NCI-H146 treated with DMSO at 0.1 percent for 48 hours (cell line): ENCODE data around the gene DUSP28.

Experiments
- DNase-seq: peaks from one replicate; lab custom pipeline; 2025; ENCODE audit not compliant: unreplicated experiment; lab: John Stamatoyannopoulos, UW

Gene DUSP28

DNA sequence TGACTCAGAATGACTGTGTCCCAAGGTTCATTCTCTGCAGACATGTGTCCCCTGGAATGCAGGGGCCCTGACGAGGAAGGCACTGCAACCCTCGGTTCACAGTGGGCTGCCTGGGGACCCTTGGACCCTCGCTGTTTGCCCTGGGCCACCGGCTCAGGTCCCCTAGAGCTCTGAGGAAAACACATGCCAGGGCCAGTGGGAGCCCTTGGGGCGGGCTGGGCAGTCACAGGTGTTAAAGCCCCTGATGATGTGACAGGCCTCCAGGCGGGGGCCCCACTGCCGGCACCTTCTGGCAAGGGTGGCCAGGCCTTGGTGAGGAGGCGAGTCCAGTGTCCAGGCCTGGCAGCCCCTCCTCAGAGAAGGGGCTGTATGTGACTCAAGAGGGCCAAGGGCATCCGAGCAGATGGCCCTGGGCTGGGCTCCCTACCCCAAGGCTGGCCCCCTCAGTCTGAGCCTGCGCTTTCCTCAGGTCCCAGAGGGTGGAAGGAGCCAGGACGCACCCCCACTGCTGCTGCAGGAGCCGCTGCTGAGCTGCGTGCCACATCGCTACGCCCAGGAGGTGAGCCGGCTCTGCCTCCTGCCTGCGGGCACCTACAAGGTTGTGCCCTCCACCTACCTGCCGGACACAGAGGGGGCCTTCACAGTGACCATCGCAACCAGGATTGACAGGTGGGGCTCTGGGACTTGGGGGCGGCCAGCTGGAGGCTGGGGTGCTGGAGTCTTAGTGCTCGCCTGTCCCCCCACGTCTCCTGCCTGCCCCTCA is 37.4 kb downstream of the DUSP28 start:
- no peak for DNase-seq

DNA sequence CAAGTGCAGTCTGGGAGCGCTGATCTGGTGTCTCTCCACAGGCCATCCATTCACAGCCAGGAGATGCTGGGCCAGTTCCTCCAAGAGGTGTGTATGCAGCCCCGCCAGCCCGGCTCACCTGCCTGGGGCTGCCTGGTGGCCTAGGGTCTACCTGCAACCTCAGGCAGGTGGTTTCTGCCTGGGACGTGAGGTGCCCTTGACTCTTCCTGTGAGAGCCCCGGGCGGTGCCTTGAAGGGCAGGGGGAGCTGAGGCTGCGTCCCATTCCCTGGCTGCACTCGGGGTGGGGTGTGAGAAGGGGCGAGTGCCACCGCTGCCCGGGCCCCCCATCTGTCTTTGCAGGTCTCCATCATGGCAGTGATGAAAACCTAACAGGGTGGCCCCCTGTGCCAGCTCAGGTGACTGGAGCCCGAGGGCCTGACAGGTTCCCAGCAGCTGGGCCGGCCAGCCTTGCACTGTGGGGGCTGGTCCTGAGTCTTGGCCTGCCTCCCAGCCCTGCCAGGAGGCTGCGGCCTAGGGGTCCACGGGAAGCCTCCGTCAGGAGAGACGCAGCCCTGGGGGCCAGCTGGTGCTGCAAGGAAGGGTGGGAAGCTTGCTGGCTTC is 38.3 kb downstream of the DUSP28 start:
- no peak for DNase-seq

DNA sequence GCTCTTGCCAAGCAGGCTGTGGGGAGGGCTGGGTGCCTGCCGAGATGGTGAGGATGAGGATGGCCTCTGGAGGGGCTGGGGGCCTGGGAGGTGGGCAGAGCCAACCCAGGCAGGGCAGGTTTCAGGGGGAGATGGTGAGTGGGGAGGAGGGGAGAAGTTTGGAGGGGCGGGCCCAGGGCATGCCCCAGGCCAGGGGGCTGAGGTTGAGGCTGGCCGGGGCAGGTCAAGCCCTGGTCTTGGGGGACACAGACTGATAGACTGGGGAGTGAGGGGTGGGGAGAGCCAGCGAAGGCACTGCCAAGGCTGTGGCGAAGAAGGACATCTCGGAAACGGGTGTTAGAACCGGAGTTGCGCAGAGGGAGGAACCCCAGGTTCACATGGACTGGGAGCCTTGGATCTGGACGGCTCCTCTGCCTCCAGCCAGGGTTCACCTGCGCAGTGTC is 39.0 kb downstream of the DUSP28 start:
- DNase-seq, result no peak

DNA sequence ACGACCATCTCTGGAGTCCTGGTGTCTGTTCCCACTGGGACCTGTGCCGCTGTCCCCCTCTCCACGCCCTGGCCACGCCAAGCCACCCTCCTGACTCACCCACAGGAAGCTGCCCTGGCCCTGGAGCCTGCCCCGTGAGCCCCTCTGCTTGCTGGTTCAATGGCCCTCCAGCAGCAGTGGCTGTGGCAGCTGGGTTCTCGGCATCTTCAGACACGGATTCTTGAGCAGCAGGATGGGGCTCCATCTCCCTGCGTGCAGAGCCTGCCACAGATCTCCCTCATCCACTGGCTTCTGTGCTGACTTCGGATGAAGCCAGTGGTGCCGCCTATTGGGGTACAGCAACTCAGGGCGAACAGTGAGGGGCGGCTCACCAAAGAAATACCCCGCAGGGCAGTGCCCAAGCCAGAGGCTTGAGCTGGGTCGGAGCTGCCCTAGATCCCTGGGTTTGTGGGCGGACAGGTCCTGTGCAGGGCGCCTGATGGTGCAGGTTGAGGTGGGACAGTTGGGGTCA is 40.3 kb downstream of the DUSP28 start:
- no peak for DNase-seq

DNA sequence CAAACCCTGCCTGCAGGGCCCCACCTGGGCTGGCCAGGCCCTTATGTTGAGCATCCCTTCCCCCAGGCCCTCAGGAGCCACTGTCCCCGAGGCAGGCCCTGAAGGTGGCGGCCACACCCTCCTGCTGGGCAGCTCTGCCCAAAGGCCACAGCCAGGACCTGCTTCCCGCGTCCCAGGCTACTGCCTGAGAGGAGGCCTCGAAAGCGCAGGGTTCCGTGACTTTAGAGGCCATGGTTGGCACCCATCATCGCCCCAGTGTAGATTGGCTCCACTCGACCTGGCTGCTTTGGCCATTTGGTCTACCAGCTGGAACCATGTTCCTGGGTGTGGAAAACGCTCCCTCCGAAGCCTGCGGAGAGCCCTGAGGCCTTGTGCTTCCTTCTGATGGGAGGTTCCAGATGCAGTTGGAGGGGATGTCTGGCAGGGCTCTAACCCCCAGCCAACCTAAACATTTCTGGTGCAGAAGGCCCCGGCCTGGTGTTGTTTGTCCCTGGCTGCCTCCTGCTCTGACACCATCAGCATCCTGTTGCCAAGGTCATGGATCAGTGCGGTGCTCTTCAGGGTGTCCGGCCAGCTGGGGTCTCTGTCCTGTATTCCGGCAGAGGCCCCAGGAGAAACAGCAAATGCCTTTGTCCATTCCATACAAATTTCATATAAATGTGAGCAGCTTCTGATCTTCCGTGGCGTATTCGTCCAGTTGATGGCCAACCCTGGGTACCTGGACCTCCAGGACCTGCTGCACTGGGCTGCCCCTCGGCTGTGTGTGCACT is 41.1 kb downstream of the DUSP28 start:
- DNase-seq, result no peak

DNA sequence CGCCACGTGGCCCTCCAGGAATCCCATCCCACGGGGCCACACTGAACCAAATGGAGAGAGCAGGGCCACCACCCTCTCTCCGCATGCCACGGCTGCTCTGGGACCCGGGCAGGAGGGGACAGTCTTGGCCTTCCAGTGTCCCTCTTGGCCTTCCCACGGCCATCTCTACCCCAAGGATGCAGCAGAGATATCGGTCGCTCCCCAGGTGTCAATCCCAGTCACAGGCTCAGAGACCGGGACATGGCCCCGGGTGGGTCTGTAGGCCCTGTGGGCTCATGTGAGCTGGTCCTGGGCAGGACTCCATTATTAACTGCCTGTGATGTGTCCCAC is 41.6 kb downstream of the DUSP28 start:
- DNase-seq, result no peak

DNA sequence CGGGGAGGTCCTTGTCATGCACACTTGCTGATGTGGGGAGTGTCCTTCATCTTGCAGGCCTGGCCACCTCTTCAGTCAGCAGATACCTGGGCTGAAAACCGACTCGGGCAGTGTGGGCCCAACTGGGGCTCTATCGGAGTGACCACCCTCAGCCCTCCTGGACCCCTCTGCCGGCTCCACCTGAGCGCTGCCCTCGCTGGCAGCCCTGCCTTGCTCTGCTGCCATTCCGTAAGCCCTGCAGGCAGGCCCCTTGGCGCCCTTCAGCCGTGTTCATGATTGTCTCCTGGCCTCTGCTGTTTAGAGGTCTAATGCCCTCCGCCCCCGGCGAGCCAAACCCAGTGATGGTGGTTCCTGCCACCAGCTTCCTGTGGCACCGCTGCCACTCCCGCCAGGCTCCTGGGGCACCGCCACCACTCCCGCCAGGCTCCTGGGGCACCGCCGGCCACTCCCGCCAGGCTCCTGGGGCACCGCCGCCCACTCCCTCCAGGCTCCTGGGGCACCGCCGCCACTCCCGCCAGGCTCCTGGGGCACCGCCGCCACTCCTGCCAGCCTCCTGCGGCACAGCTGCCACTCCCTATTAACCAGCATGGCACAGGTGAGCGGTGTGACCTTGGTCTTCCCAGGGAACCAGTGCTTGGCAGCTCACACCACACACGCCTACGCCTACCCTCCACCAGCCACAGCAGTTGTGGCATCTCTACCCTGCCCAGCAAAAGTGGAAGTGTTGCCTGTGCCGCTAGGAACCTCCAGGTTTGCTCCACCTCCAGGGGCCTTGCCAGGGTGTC is 42.3 kb downstream of the DUSP28 start:
- no peak for DNase-seq

DNA sequence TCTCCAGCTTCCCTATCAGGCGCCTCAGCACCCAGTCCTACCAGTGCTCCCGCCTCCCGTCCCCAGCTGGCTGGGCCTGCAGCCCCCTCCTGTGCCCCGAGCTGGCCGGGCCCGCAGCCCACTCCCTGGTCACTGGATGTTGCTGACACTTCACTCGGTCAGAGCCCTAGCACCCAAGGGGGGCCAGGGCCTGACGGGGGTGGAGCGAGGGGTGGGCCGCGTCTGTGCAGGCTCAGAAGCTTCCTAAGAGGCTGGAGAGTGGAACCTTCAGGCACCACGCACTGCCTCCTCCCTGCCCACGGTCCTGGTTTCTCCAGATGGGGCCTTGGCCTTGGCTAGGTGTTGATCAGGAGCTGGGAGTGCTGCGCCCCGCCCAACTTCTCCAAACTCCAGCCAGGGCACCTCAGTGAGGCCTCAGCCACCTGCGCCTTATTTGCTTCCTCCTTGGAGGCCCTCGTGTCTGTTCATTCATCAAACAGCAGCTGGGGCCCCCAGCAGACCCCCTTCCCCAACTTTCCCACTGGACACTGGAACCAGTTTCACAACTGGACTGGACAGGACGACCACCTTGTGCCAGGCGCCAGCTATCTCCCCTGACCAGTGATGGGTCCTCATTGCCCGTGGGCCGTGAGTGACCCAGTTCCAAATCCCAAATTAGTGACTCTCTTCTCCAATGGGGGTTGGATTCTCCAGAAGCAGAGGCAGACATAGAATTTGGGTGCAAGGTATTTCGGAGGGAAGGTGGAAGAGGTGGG is 43.1 kb downstream of the DUSP28 start:
- no peak for DNase-seq

DNA sequence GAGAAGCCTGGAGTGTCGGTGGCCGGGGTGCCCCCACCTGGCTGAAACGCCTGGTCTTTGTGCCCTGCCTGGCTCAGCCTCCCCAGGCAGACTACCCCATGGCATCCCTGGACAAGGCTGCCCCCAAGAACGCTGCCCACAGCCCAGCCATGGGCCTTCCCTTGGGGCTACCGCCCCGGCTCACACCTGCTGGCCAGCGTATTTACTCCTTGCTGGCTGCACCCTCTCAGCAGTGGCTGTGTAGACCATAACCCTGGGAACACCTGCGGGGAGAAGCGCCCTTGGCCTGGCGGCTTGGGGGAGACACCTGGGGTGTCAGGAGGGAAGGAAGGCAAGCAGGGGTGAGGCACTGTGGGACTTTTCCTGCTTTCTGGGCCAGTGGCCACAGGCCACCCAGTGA is 43.7 kb downstream of the DUSP28 start:
- DNase-seq, result no peak

DNA sequence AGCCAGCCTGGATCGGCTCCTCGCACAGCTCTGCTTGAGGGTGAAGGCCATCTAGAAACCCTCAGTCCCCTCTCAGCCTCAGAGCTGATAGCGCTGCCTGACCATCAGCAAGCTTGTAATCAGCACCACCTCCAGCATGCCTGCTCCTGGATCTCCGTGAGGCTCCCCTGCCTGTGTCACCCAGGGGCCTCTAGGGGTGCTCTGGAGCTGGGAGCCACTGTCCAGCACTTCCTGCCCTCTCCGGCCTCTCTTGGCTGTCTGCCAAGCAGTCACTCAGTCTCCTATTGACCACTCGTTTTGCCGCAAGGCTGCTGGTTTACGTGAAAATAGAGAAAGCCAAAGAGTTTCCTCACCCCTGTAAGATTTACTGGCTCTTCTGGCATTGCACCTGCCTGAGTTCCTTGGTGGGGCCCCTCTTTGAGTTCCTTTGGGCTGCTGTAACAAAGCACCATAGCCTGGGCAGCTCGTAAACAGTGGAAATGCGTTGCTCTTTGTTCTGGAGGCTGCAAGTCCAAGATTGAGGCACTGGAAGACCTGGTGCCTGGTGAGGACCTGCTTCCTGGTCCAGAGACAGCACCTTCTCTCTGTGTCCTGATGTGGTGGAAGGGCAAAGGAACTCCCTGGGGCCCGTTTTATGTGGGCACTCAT is 44.3 kb downstream of the DUSP28 start:
- DNase-seq, result peak; percentile 79

DNA sequence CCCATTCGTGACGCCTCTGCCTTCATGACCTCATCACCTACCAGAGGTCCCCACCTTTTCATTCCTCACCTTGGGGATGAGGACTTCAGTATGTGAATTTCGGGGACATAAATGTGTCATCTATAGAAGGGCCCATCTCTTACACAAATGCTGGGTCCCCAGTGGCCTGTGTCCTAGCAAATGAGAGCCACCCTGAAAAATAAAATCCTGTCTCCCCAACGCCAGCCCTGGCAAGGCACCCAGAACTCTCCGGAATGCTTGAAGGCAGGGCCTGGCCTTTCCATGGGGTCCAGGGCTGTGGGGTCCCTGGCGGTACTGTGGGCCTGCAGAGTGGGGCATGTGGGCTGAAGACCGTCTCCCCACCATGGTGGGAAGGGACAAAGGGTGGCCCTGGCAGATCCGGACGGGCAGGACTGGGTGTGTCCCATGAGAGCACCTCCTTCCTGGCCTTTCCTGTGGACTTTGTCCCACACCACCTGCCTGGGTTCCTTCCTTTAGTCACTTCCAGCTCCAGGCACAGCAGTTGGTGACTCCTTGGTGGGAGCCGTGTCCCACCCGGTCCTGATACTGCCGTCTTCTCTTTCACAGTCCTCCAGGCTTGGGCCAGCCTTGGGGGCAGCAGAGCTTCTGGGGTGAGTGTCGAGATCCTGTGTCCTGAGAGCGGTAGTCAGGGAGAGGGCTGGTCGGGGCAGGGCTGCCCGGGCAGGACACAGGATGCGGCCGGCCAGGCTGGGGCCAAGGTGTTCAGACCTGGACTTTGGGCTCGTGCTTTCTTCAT is 45.0 kb downstream of the DUSP28 start:
- no peak for DNase-seq

DNA sequence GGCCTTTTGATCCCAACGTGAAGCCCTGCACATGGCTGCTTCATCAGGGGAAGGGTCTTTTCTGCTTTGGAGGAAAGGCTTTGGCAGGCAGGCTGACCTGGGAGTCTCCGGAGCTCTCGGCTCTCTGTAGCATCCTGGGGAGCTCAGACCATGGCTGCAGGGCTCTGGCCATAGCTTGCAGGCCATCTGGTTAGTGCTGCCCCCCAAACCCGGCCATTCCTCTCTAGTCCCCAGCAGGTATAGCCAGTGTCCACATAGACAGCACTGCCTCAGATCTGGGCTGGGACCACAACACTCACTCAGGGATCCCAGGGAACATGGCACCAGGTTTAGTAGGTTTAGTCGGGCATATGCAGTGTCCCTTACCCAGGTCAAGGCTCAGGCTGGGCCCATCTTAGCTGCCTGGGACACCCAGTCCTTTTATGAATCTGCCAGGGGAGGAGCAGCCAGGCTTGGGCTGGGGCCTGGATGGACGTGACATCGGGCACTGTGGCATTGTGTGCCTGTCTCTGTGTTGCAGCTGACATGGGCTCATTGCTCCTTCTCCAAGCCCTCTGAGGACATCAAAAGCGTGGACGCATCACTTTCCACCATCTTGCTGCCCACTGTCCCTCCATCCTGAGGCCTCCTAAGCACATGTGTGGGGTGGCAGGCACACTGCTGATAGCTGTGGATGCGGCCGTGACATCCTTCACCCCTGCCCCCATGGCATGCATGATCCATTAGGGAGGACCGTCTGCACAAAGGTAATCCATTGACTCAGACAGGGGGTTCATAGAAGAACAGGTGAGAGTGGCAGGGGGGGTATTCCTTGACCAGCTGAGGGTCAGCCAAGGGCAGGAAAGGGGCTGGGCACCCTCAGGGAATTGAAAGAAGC is 45.9 kb downstream of the DUSP28 start:
- no peak for DNase-seq

DNA sequence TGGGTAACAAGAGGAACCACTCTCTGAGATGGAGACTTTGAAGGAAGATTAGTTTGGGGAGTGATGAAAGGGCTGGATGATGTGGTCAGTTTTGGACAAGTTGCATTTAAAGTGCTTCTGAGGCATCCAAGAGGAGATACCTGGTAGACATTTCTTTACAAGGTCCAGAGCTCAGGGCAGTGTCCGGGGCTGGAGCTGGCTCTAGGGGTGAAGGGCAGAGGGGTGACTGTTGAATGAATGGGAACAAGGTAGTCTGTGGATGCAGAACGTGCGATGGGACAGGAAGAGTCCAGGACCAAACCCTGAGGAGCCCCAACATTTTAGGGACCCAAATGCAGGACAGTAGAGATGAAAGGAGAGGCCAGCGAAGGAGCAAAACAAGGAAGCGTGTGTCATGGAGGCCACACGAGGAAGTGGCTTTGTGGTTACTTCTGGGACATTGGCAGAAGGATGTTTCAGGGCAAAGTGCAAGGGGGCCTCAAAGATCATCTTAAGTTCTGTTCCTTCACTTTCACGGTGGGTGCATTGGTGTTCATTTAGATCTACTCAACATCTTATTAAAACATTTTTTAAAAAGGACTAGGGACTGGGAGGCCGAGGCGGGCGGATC is 51.5 kb downstream of the DUSP28 start:
- DNase-seq, result no peak
